PC-3 (cell line): ENCODE data around the gene CHAF1A. TPM values are rescaled to one million over a fixed set of nuclear protein-coding genes. Genes with fewer than 3 reads are reported as not detected.
A peak's percentile ranks its signal among the peaks of the same experiment; 100 is the strongest.

ENCODE experiments used
- ATAC-seq: fragments of 200-7000 bp; cut with Tn5 transposase; 2 replicates; pipeline ENCODE4 v1.9.1; 2020; ENCODE audit warnings: mild to moderate bottlenecking, moderate library complexity
- BruUV-seq: library from RNA; stranded (reverse); fragments of 400-500 nt; replicated peaks from 2 replicates; lab custom pipeline; 2021; lab: Mats Ljungman, UMichigan
- CTCF ChIA-PET: fragments of 300-600 bp; sonication (Branson Sonifier 250); formaldehyde crosslinking; loops from one replicate; lab custom pipeline; 2022; ENCODE audit warnings: antibody characterized with exemption; lab: Charles Lee
- POLR2A ChIA-PET: fragments of 300-600 bp; sonication (Branson Sonifier 250); formaldehyde crosslinking; loops from one replicate; lab custom pipeline; 2022; ENCODE audit warnings: antibody characterized with exemption; ENCODE audit not compliant: unreplicated experiment; lab: Charles Lee
- DNase-seq: peaks from one replicate; pipeline ENCODE4 v3.0.0-alpha.2; 2015
- H2AFZ ChIP-seq: fragments of 300-600 bp; sonication (generic); 2 replicates; pipeline ENCODE4 v1.6.0; 2016; ENCODE audit warnings: antibody characterized with exemption, low read length
- H3F3A ChIP-seq: fragments of 300-600 bp; sonication (generic); one replicate; pipeline ENCODE4 v1.6.0; 2017; ENCODE audit warnings: antibody characterized with exemption, low read length, control low read depth, mild to moderate bottlenecking; ENCODE audit not compliant: unreplicated experiment
- H3K27ac ChIP-seq: fragments of 300-600 bp; sonication (generic); 2 replicates; pipeline ENCODE4 v1.5.1; 2016; ENCODE audit warnings: mild to moderate bottlenecking, low read length
- H3K27me3 ChIP-seq: fragments of 300-600 bp; sonication (generic); 2 replicates; pipeline ENCODE4 v1.6.1; 2016; ENCODE audit warnings: low read length, mixed read lengths
- H3K36me3 ChIP-seq: fragments of 300-600 bp; sonication (generic); 2 replicates; pipeline ENCODE4 v1.6.1; 2016; ENCODE audit warnings: low read depth, mixed run types, low read length, mixed read lengths
- H3K4me1 ChIP-seq: fragments of 300-600 bp; sonication (generic); 2 replicates; pipeline ENCODE4 v1.5.1; 2016; ENCODE audit warnings: low read length; ENCODE audit not compliant: insufficient read depth
- H3K4me2 ChIP-seq: fragments of 300-600 bp; sonication (generic); 2 replicates; pipeline ENCODE4 v1.6.0; 2016; ENCODE audit warnings: low read length
- H3K4me3 ChIP-seq: fragments of 300-600 bp; sonication (generic); 2 replicates; pipeline ENCODE4 v1.5.1; 2016; ENCODE audit warnings: mild to moderate bottlenecking, low read length, mixed read lengths
- H3K79me2 ChIP-seq: fragments of 300-600 bp; sonication (generic); 2 replicates; pipeline ENCODE4 v1.6.1; 2017; ENCODE audit warnings: low read length, mixed read lengths
- H3K9ac ChIP-seq: fragments of 300-600 bp; sonication (generic); 2 replicates; pipeline ENCODE4 v1.6.0; 2016; ENCODE audit warnings: mild to moderate bottlenecking, low read length
- H3K9me2 ChIP-seq: fragments of 300-600 bp; sonication (generic); replicated peaks from 2 replicates; pipeline ENCODE4 v1.6.1; 2016; ENCODE audit warnings: mixed run types, low read length, mixed read lengths
- H3K9me3 ChIP-seq: fragments of 300-600 bp; sonication (generic); 2 replicates; pipeline ENCODE4 v1.6.1; 2016; ENCODE audit warnings: low read length, mixed read lengths
- H4K20me1 ChIP-seq: fragments of 300-600 bp; sonication (generic); 2 replicates; pipeline ENCODE4 v1.6.1; 2016; ENCODE audit warnings: low read length, mixed read lengths
- EZH2 ChIP-seq: fragments of 300-600 bp; sonication (generic); IDR thresholded peaks from one replicate; pipeline ENCODE4 v1.6.1; 2017; ENCODE audit warnings: antibody characterized with exemption, mild to moderate bottlenecking, low read length; ENCODE audit not compliant: unreplicated experiment
- EZH2phosphoT487 ChIP-seq: fragments of 300-600 bp; sonication (generic); IDR thresholded peaks from 2 replicates; pipeline ENCODE4 v1.6.1; 2018; ENCODE audit warnings: mild to moderate bottlenecking, antibody characterized with exemption, low read length, borderline replicate concordance
- intact Hi-C: fragments of 100-400 bp; cut with micrococcal nuclease; formaldehyde crosslinking; loops from 2 replicates; pipeline ENCODE4 v1.9.0; 2023
- microRNA-seq: library from miRNA; unstranded; fragments of <30 nt; microRNA quantifications from one replicate; pipeline ENCODE4 v1.1.0, GENCODE V29; 2020; ENCODE audit not compliant: unreplicated experiment
- total RNA-seq: library from RNA; depleted of rRNA; stranded (reverse); fragments of >200 nt; gene quantifications from 2 replicates; pipeline ENCODE4 v1.2.3, GENCODE V29; 2014; rRNA removed
- TF ChIP-seq, protein P1 (sequence below): fragments of 300-600 bp; sonication (generic); conservative IDR thresholded peaks from 2 replicates; pipeline ENCODE4 v1.5.1; 2017; ENCODE audit warnings: antibody characterized with exemption, low read depth, mild to moderate bottlenecking, low read length

CHAF1A gene
- total RNA-seq, 1 experiment from 2014 or later, result 48.9 TPM

DNA sequence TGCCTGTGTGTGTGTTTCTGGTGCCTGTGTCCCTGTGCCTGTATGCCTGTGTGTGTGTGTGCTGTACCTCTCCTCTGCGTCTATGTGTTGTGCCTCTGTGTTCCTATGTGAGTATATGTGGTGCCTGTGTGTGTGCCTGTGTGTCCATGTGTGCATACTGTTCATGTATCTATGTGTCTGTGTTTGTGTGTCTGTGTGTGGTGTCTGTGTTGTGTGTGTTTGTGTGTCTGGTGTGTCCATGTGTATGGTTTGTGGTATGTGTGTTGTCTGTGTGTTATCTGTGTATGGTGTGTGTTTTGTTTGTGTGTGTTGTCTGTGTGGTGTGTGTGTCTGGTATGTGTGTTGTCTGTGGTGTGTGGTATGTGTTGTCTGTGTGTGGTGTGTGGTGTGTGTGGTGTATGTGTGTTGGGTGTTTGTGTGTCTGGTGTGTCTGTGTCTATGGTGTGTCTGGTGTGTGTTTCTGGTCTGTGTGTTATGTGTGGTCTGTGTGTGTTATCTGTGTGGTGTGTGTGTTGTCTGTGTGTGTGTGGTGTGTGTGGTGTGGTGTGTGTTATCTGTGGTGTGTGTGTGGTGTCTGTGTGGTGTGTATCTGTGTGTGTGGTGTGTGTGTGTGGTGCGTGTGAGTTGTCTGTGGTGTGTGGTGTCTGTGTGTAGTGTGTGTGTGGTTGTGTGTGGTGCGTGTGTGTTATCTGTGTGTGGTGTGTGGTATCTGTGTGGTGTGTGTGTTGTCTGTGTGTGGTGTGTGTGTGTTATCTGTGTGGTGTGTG lies 90.1 kb downstream of the CHAF1A start:
- no peak overlapping the region for H3K27ac ChIP-seq
- DNase-seq (no peak), ATAC-seq (no peak)
- CTCF ChIA-PET, result no interaction called here
- POLR2A ChIA-PET, result no interaction called here
- no TSS peak for BruUV-seq
- H3K27me3 ChIP-seq, result no peaks in the 10 kb centered on the region
- H3K36me3 ChIP-seq, result peaks cover 29% of the 10 kb centered on the region
- no peaks in the 10 kb centered on the region for H3K9me2 ChIP-seq
- intact Hi-C loops, result no loop called here
- H3K4me1 ChIP-seq, result no peaks in the 10 kb centered on the region
- H4K20me1 ChIP-seq, result no peaks in the 10 kb centered on the region
- no peak overlapping the region for H3K4me2 ChIP-seq
- TF ChIP-seq, protein P1, sequence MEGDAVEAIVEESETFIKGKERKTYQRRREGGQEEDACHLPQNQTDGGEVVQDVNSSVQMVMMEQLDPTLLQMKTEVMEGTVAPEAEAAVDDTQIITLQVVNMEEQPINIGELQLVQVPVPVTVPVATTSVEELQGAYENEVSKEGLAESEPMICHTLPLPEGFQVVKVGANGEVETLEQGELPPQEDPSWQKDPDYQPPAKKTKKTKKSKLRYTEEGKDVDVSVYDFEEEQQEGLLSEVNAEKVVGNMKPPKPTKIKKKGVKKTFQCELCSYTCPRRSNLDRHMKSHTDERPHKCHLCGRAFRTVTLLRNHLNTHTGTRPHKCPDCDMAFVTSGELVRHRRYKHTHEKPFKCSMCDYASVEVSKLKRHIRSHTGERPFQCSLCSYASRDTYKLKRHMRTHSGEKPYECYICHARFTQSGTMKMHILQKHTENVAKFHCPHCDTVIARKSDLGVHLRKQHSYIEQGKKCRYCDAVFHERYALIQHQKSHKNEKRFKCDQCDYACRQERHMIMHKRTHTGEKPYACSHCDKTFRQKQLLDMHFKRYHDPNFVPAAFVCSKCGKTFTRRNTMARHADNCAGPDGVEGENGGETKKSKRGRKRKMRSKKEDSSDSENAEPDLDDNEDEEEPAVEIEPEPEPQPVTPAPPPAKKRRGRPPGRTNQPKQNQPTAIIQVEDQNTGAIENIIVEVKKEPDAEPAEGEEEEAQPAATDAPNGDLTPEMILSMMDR, result no peak
- TF ChIP-seq EZH2phosphoT487, result no peak
- no peak for TF ChIP-seq EZH2
- no peaks in the 10 kb centered on the region for H3K79me2 ChIP-seq
- no peak overlapping the region for H3K9ac ChIP-seq
- H3K9me3 ChIP-seq, result no peaks in the 10 kb centered on the region
- H2AFZ ChIP-seq, result no peak overlapping the region
- no peaks in the 10 kb centered on the region for H3F3A ChIP-seq
- no peak overlapping the region for H3K4me3 ChIP-seq

Small RNA genes within 50 kb of the gene (microRNA-seq; reads per million reads assigned to microRNA genes)
- 3.8 reads per million, percentile 15 among the genes with 10 or more reads in this experiment for gene MIR4746

Other genes starting within 250 kb of the CHAF1A start
- not detected in 2 replicates for gene CREB3L3, start 249.0 kb upstream of the CHAF1A start, total RNA-seq
- gene SIRT6, start 220.1 kb upstream of the CHAF1A start, total RNA-seq, result 18.0 and 20.8 TPM in 2 replicates
- gene ANKRD24, start 220.0 kb upstream of the CHAF1A start, total RNA-seq, result 0.33 and 0.63 TPM in 2 replicates
- not detected in 2 replicates for gene EBI3, start 173.1 kb upstream of the CHAF1A start, total RNA-seq
- 33.1 and 45.6 TPM in 2 replicates for gene YJU2, start 155.6 kb upstream of the CHAF1A start, total RNA-seq
- gene SHD, start 123.4 kb upstream of the CHAF1A start, total RNA-seq, result 0.11 TPM in 1 of 2 replicates, not detected in the other
- not detected in 2 replicates for gene TMIGD2, start 100.3 kb upstream of the CHAF1A start, total RNA-seq
- 8.7 and 11.3 TPM in 2 replicates for gene FSD1, start 98.0 kb upstream of the CHAF1A start, total RNA-seq
- gene STAP2, start 63.8 kb upstream of the CHAF1A start, total RNA-seq, result 71.1 and 72.6 TPM in 2 replicates
- gene MPND, start 59.1 kb upstream of the CHAF1A start, total RNA-seq, result 5.6 and 10.9 TPM in 2 replicates
- gene SH3GL1, start 2.1 kb upstream of the CHAF1A start, total RNA-seq, result 59.8 and 71.1 TPM in 2 replicates
- gene UBXN6, start 55.2 kb downstream of the CHAF1A start, total RNA-seq, result 64.0 and 86.1 TPM in 2 replicates
- gene HDGFL2, start 69.7 kb downstream of the CHAF1A start, total RNA-seq, result 111 and 165 TPM in 2 replicates
- gene PLIN4, start 115.8 kb downstream of the CHAF1A start, total RNA-seq, result 9.1 and 9.8 TPM in 2 replicates
- gene PLIN5, start 132.6 kb downstream of the CHAF1A start, total RNA-seq, result 1.2 and 3.3 TPM in 2 replicates
- gene LRG1, start 137.4 kb downstream of the CHAF1A start, total RNA-seq, result 0.23 and 0.51 TPM in 2 replicates
- 7.3 and 9.0 TPM in 2 replicates for gene SEMA6B, start 157.0 kb downstream of the CHAF1A start, total RNA-seq
- gene TNFAIP8L1, start 236.9 kb downstream of the CHAF1A start, total RNA-seq, result 8.3 and 12.0 TPM in 2 replicates